GM21528 (cell line): ENCODE results near the gene JPH2.

Experiments
- ATAC-seq: cut with Tn5 transposase; IDR thresholded peaks from one replicate; pipeline ENCODE4 v1.9.1; 2021; ENCODE audit warnings: mild to moderate bottlenecking, moderate library complexity; ENCODE audit not compliant: unreplicated experiment, low FRiP score

JPH2 gene

GRCh38 chr20:44066645-44067606 lies 120.1 kb downstream of the JPH2 start:
- ATAC-seq: no peak

- ATAC-seq: no peak
Observed at GRCh38 chr20:44065401-44066340, 121.3 kb downstream of the JPH2 start.

GRCh38 chr20:44064501-44065400 lies 122.2 kb downstream of the JPH2 start:
- no peak for ATAC-seq
